Measurements from ENCODE around the gene SPTAN1.
A peak's percentile ranks its signal among the peaks of the same experiment; 100 is the strongest.
"Not testable (repeated sequence)": the region's sequence is repeated elsewhere in the genome, so short reads cannot be mapped to it uniquely, and the experiment has no call there.

SPTAN1 gene

GRCh38 chr9:128552153-128552743 lies at the start of gene SPTAN1:
Gene SPTAN1, plus strand, starts transcription at chr9:128552587. Its CDS starts 14,154 bp downstream, at chr9:128566741.
- peak; percentile 46 to 93 (median 85) for DNase-seq

DNA sequence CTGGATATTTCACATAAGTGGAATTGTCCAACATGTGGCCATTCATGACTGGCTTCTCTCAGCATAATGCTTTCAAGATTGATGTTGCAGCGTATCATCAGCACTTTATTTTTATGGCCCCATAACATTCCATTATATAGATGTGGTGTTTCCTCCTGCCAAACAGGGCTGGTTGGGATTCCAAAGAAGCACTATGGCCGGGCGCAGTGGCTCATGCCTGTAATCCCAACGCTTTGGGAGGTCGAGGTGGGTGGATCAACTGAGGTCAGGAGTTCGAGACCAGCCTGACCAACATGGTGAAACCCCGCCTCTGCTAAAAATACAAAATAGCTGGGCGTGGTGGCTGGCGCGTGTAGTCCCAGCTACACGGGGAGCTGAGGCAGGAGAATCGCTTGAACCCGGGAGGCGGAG lies 49.0 kb upstream of the SPTAN1 start:
- not testable (repeated sequence) for DNase-seq

DNA sequence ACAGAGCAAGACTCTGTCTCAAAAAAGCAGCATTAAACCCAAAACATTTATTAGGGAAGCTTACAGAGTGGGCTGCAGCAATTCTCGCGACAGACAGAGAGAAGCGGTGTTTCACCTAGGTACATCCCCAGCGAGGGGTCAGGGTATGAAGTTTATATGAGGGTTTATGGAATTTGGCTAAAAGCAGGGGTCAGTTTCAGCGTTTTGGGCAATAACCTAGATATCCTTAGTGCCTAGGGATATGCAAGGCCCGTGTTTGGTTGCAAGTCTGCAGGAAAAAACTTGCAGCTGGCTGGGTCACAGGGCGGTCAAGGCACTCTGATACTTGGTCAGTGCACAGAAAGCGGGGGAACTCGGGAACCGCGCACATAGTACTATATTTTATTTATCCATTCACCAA lies 48.5 kb upstream of the SPTAN1 start:
- peak in 2 of 51 donors; percentile 3 for DNase-seq

- peak; percentile 49 to 97 (median 91) for DNase-seq
These were observed 47.6 kb upstream of the SPTAN1 start, which contains the start of gene GLE1 for GRCh38 chr9:128504485-128505413. Gene GLE1, plus strand, starts transcription at chr9:128504719. Its CDS starts 87 bp downstream, at chr9:128504806.

- no peak for DNase-seq
These were observed 47.0 kb upstream of the SPTAN1 start for GRCh38 chr9:128505414-128505765.

DNA sequence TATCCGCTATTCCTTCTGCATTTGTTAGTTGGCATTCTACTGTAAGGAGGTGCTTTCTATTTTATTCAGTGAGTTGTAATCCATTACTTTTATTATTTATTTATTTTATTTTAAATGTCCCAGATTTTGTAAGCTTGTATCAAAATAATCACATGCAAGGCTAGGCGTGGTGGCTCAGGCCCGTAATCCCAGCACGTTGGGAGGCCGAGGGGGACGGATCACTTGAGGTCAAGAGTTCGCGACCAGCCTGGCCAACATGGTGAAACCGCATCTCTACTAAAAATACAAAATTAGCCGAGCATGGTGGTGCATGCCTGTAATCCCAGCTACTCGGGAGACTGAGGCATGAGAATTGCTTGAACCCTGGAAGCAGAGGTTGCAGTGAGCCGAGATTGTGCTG lies 46.5 kb upstream of the SPTAN1 start:
- not testable (repeated sequence) for DNase-seq

GRCh38 chr9:128512820-128513219 lies 39.6 kb upstream of the SPTAN1 start:
- DNase-seq: no peak

- no peak for DNase-seq
These were observed 30.4 kb upstream of the SPTAN1 start for GRCh38 chr9:128521956-128522355.

DNA sequence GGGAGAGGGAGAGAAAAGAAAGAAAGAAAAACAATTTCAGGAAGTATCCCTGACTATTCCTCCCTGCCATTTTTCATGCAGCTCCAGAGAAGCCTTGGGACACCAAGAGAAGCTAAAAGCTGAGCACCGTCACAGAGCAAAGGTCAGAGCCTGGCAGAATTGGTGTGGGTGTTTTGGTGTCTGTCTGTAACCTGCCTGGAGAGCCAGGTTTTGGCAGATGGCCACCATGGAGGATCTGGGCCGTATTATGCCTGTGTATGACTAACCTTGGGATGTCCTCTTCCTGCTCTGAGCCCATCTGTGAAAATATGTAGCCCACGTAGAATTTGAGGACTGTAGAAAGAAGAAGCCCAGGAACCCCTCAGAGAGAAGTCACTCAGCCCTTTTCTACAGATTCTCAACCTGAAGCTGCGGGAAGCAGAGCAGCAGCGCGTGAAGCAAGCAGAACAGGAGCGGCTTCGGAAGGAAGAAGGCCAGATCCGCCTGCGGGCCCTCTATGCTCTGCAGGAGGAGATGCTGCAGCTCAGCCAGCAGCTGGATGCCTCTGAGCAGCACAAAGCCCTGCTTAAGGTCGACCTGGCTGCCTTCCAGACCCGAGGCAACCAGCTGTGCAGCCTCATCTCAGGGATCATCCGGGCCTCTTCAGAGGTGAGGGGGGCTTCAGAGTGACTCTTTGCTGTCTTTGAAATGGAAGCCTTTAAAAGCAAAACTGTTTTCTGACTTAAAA lies 29.0 kb upstream of the SPTAN1 start:
- peak in 22 of 51 donors; percentile 1 to 51 (median 26) for DNase-seq

DNA sequence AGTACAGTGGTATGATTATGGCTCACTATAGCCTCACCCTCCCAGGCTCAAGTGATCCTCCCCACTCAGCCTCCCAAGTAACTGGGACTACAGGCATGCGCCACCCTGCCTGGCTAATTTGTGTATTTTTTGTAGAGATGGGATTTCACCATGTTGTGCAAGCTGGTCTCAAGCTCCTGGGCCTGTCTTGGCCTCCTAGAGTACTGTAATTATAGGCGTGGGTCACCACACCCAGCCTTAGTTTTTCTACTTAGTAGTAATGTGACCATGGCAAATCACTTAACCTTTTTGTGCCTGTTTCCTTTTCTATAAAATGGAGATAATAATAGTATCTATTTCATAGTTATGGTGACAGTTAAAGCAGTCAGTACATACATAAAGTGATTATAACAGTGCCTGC lies 25.7 kb upstream of the SPTAN1 start:
- DNase-seq: no peak

GRCh38 chr9:128528445-128529160 lies 23.8 kb upstream of the SPTAN1 start:
- DNase-seq: no peak

GRCh38 chr9:128529191-128529590 lies 23.2 kb upstream of the SPTAN1 start:
- no peak for DNase-seq

- DNase-seq: no peak
These were observed 19.8 kb upstream of the SPTAN1 start for GRCh38 chr9:128532581-128532980.

DNA sequence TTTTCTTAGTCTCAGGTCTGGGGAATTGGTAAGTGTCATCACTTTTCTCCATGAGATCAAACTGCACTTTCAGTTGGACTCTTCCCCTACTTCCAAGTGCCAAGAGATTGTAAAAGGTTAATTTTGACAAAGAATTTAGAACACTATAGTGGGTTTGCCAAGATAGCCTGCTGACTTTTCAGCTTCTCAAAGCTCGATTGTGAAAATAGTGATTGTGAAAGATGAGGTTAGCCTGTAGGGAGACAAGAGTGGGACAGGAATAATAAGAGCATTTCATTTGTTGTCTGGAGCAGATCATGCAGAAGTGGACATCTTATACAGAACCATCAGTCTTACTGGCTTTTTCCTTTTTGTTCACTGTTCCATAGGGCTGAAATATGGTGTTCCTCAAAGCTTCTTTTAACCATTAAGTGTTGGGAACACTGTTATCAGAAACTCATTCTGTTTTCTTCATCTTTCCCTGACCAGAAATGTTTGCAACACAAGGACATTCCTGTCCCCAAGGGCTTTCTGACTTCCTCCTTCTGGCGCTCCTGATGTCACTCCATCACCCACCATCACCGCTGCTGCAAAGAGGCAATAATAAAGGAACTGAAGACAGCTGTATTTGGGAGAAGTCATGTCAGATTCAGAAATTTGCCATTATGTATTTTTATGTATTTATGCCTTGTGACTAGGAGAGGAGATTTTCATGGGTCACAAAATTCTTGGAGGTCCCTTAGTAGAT lies 11.6 kb upstream of the SPTAN1 start:
- no peak for DNase-seq

- DNase-seq: no peak
These were observed 5.9 kb upstream of the SPTAN1 start for GRCh38 chr9:128546504-128546903.

DNA sequence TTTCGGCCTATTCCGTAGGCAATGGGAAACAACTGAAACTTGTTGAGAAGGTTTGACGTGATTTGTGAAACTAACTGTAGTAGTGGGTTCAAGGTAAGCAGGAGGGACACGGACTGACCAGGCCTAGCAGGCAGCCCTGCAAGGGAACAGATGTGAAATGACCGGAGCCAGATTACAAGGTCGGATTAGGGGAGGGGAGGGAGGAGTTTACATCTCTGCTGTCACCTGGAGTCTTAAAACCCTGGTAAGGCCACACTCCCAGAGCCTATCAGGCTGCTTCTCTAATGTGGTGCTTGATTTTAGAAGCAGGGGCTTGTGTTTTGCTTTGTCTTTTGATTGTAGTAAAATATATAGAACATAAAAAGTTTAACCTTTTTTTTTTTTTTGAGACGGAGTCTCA lies 3.5 kb upstream of the SPTAN1 start:
- DNase-seq: no peak

DNA sequence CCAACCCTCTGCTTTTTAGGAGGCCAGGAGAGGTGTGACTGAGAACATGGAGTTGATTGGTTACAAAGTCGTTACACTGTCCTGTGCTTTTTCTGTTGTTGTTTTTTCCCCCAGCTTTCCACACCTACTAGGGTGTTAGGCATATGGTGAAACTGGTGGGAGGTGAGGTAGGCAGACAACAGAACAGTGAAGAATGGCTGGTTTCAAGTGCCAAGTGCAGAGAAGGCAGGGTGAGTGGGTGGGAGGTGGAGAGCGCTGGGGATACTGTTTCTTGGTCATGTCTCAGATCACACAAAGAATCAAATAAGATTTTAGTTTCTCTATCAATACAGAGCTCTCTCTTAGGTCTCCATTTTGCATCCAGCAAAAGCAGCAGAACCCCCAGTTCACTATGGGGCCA lies 2.2 kb upstream of the SPTAN1 start:
- DNase-seq: peak in 2 of 51 donors; percentile 37 to 54

GRCh38 chr9:128550770-128551656 lies 1.4 kb upstream of the SPTAN1 start:
- peak in 44 of 51 donors; percentile 5 to 75 (median 31) for DNase-seq

DNA sequence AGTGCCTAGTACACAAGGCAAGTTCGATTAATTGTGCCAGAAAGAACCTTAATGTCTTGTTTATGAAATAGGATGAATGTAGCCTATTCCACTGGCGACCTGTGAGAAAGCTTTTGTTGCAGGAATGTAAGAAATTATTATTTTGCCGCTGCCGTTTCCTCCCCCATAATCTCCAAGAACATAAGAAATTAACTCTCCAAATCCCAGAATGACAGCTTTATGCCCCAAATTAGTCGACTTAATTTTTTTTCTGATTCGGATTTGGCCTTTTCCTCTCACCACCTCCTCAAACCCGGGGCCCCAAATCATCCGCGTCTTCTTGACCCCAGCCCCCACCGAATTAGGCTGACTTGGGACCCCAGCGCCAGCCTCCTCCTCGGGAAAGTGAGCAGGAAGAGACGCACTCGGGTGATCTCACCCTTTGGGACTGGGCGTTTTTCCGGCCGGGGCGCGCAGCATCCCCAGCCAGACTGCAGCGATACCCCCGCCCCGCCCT lies 682 bp upstream of the SPTAN1 start:
- peak in 2 of 51 donors; percentile 49 to 89 for DNase-seq
